Mesenteric fat pad (tissue), 1 donor: ENCODE data around the gene SPRED3. TPM values are rescaled to one million over a fixed set of nuclear protein-coding genes. Genes with fewer than 3 reads are reported as not detected.
"Not testable (repeated sequence)": the region's sequence is repeated elsewhere in the genome, so short reads cannot be mapped to it uniquely, and the experiment has no call there.

Experiments used
- DNase-seq: peaks from one replicate; pipeline ENCODE4 v3.0.0-alpha.2; 2020; ENCODE audit warnings: low spot score
- total RNA-seq: library from RNA; stranded (reverse); fragmentation: NEBNext Ultra II Directional; extraction: Animal tissue kit (Norgen Biotek cat#: 25700); gene quantifications from one replicate; pipeline ENCODE4 v1.2.1, GENCODE V29; 2021
- donor health status: DM: yes; HTN: yes; CAD: no.

Gene SPRED3
- total RNA-seq, 1 donor from 2014 or later = 2.2 TPM

- DNase-seq = no peak
Observed at GRCh38 chr19:38417146-38417543, 28.6 kb downstream of the SPRED3 start.

- no peak for DNase-seq
Observed at GRCh38 chr19:38417544-38418506, 29.3 kb downstream of the SPRED3 start.

- DNase-seq = no peak
Observed at GRCh38 chr19:38420935-38421334, 32.4 kb downstream of the SPRED3 start.

GRCh38 chr19:38421856-38422255 is 33.4 kb downstream of the SPRED3 start:
- DNase-seq = no peak

- no peak for DNase-seq
Observed at GRCh38 chr19:38422438-38422837, 33.9 kb downstream of the SPRED3 start.

GRCh38 chr19:38424272-38424671 is 35.8 kb downstream of the SPRED3 start:
- no peak for DNase-seq

GRCh38 chr19:38425222-38425809 is 36.8 kb downstream of the SPRED3 start:
- no peak for DNase-seq

- DNase-seq = no peak
Observed at GRCh38 chr19:38425810-38426466, 37.4 kb downstream of the SPRED3 start, which contains the start of gene RASGRP4. RASGRP4 (minus strand) TSS chr19:38426219; CDS start chr19:38426091, 128 bp downstream.

- DNase-seq = not testable (repeated sequence)
Observed at GRCh38 chr19:38427035-38427677, 38.7 kb downstream of the SPRED3 start.

GRCh38 chr19:38429055-38429810 is 40.7 kb downstream of the SPRED3 start:
- no peak for DNase-seq

- no peak for DNase-seq
Observed at GRCh38 chr19:38429811-38430156, 41.3 kb downstream of the SPRED3 start.

GRCh38 chr19:38430931-38431330 is 42.4 kb downstream of the SPRED3 start:
- no peak for DNase-seq

GRCh38 chr19:38433268-38433733 is 44.8 kb downstream of the SPRED3 start, which contains the start of gene RYR1:
RYR1 (plus strand) TSS chr19:38433691; CDS start chr19:38433830, 139 bp downstream.
- no peak for DNase-seq

- no peak for DNase-seq
Observed at GRCh38 chr19:38434549-38435051, 46.1 kb downstream of the SPRED3 start.

- DNase-seq = no peak
Observed at GRCh38 chr19:38437295-38437694, 48.8 kb downstream of the SPRED3 start.

- no peak for DNase-seq
Observed at GRCh38 chr19:38437917-38438316, 49.4 kb downstream of the SPRED3 start.

- DNase-seq = no peak
Observed at GRCh38 chr19:38440592-38440991, 52.1 kb downstream of the SPRED3 start.

- DNase-seq = no peak
Observed at GRCh38 chr19:38441657-38442348, 53.3 kb downstream of the SPRED3 start.

GRCh38 chr19:38442736-38443135 is 54.2 kb downstream of the SPRED3 start:
- DNase-seq = no peak
